ENCODE results near the gene CCSER2.

DNA sequence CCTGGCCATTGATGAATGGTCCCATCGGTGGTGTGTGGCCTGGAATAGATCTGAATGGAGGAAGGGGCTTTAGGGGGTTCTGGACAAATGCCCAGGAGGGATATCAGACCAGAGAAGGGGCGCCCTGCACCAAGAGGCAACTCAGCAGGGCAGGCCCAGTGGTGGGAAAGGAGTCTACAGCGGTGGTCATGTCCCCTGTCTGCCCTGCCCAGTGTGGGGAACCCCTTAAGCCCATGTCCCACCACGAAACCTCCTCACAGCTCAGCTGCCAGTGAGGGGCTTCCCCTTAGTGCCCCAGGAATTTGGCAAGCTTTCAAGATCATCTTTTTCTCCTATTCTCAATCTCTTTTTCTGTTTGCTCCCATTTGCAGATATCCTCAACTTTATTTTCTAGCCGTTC is 14.1 kb upstream of the CCSER2 start:
- no peak for TF ChIP-seq EZH2phosphoT487 (IDR thresholded peaks at IDR 0.05; ENCODE audit: borderline replicate concordance)
- TF ChIP-seq, protein P1, sequence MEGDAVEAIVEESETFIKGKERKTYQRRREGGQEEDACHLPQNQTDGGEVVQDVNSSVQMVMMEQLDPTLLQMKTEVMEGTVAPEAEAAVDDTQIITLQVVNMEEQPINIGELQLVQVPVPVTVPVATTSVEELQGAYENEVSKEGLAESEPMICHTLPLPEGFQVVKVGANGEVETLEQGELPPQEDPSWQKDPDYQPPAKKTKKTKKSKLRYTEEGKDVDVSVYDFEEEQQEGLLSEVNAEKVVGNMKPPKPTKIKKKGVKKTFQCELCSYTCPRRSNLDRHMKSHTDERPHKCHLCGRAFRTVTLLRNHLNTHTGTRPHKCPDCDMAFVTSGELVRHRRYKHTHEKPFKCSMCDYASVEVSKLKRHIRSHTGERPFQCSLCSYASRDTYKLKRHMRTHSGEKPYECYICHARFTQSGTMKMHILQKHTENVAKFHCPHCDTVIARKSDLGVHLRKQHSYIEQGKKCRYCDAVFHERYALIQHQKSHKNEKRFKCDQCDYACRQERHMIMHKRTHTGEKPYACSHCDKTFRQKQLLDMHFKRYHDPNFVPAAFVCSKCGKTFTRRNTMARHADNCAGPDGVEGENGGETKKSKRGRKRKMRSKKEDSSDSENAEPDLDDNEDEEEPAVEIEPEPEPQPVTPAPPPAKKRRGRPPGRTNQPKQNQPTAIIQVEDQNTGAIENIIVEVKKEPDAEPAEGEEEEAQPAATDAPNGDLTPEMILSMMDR (conservative IDR thresholded peaks at IDR 0.05; ENCODE audit: low read length): no peak

Measured in Loucy (cell line).